H1 (cell line): ENCODE data around the gene HPCAL4. TPM values are rescaled to one million over a fixed set of nuclear protein-coding genes. Genes with fewer than 3 reads are reported as not detected.

Experiments
- CEBPB ChIP-seq: IDR thresholded peaks from 2 replicates; pipeline ENCODE4 v1.6.1; 2012; ENCODE audit warnings: low read depth, low read length
- POU5F1 ChIP-seq: IDR thresholded peaks from 2 replicates; pipeline ENCODE4 v1.6.1; 2011; ENCODE audit warnings: low read depth, mild to moderate bottlenecking, low read length, moderate library complexity
- RXRA ChIP-seq: IDR thresholded peaks from 2 replicates; pipeline ENCODE4 v1.6.1; 2011; ENCODE audit warnings: low read depth, mild to moderate bottlenecking, low read length, moderate library complexity; ENCODE audit not compliant: insufficient read depth
- SP4 ChIP-seq: IDR thresholded peaks from 2 replicates; pipeline ENCODE4 v1.6.1; 2012; ENCODE audit warnings: low read length, inconsistent platforms
- SUZ12 ChIP-seq: fragments of 200-600 bp; sonication (generic); IDR thresholded peaks from 2 replicates; pipeline ENCODE4 v1.6.1; 2012; ENCODE audit warnings: mild to moderate bottlenecking, inconsistent platforms, low read length, moderate library complexity, mixed read lengths
- TBP ChIP-seq: IDR thresholded peaks from 2 replicates; pipeline ENCODE4 v1.6.1; 2011; ENCODE audit warnings: low read depth, low read length, improper control_type of control experiment
- polyA plus RNA-seq, 7 experiments: library from polyadenylated mRNA; depleted of rRNA in 3 of 7; stranded (reverse) in 5 of 7; unstranded in 2 of 7; fragments of >200 nt in 5 of 7; fragments of 200-250 nt in 2 of 7; gene quantifications; 1 replicate in 5 of 7; 2 replicates in 1 of 7; 4 replicates in 1 of 7; pipeline versions ENCODE4 v1.2.1 to v1.2.3, GENCODE V29; 2011 to 2013; ENCODE audit warnings: missing spikeins in 2 of 7, mixed read lengths in 2 of 7
- total RNA-seq: library from RNA; stranded (reverse); fragmentation: NEBNext Ultra II Directional; extraction: Animal tissue kit (Norgen Biotek cat#: 25700); gene quantifications from 2 replicates; pipeline ENCODE4 v1.2.1, GENCODE V29; 2021

The HPCAL4 gene
- total and polyA plus RNA-seq, 2 of the 8 experiments (the other 6 are each of a cell fraction or from before 2014, with no cell fraction given): 0.54 to 0.74 TPM

DNA sequence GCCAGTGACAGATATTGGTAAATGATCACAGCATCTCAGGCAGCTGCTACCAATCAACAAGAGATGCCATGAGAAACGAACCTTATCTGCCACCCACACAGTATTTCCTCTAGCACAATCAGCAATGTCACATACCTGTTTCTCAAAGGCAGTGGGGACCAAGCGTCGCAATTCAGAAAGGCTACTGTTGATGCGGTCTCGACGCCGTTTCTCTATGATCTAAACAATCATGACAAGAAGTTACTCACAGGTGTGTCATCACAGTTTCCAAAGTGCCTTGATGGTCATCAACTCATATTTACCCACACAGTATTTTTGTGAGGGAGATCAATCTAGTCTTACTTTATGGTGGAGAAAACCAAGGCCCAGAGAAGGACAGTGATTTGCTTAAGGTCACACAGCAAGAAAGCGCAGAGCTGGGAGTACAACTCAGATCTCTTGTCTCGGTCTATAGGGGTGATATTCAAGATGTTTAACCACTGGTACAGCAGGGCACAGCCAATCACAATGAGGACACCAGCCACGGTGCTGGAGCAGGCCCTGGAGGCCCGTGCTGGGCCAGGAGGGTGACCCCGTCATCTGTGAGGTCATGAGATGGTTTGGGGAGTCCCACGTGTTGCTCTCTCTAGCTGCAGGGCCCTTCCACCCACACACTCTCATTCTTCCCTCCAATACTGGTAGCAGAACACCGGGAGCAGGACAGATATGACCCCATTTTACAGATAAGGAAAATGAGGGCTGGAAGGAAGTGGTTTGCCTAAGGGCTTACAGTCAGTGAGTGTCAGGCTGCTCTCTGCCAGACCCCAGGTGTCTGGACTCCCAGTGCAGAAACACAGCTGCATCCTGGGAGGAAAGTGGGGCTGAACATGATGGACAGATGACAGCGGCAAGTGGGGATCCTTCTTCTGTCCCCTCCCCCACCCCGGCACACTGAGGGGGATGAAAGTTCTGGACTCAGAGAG, 59.6 kb downstream of the HPCAL4 start (continued):
- TF ChIP-seq TBP: no peak
- no peak for TF ChIP-seq RXRA
- no peak for TF ChIP-seq SP4
- no peak for TF ChIP-seq POU5F1
- no peak for TF ChIP-seq CEBPB
- no peak for TF ChIP-seq SUZ12
